WI38 (cell line): Measurements from ENCODE around the gene ZNF57.

Source experiments
- H3K4me3 ChIP-seq: 2 replicates; pipeline ENCODE4 v1.5.1; 2011; ENCODE audit warnings: low read depth, mild to moderate bottlenecking, control low read depth, low read length
- TF ChIP-seq, protein P1 (sequence below): IDR thresholded peaks from 2 replicates; pipeline ENCODE4 v1.5.1; 2012; ENCODE audit warnings: low read depth, mild to moderate bottlenecking, control low read depth, low read length

ZNF57 gene

DNA sequence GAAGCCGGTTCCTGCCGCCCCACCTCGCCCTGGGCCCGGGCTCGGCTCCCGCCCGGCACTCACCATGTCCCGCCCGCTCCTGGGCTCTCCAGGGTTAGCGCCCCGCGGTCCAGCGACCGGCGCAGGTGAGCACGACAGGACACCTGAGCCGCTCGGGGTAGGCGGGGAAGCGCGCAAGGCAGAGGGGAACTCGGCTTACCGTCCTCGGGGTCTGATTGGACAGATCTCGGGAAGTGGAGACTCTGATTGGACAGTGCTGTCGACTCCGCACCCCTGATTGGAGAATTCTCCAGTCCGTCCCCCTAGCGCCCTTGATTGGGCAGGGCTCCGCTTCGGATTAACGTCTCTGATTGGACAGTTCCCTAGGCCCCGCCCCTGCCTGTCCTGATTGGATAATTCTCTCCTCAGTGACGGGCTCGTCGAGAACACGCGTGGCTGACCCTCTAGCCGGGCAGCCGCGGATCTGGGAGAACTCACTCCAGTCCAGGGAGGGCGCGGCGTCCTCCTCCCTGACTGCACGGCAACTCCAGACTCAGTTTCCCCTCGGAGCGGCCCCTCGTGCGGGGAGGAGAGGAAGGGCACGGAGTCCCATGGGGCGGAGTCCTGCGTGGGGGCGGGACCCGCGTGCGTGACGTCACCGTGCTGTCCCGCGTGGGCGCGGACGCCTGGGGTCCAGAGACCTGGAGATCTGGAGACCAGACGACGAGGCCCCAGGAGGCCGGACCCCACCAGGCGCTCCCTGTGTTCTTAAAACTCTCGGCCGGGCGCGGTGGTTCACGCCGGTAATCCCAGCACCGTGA is 44.2 kb downstream of the ZNF57 start, which contains the start of gene ZNF77:
TSS of gene ZNF77 (minus strand) at position 197 of the 800 bp plus-strand sequence. CDS start at position 66, 131 bp downstream.
- TF ChIP-seq, protein P1, sequence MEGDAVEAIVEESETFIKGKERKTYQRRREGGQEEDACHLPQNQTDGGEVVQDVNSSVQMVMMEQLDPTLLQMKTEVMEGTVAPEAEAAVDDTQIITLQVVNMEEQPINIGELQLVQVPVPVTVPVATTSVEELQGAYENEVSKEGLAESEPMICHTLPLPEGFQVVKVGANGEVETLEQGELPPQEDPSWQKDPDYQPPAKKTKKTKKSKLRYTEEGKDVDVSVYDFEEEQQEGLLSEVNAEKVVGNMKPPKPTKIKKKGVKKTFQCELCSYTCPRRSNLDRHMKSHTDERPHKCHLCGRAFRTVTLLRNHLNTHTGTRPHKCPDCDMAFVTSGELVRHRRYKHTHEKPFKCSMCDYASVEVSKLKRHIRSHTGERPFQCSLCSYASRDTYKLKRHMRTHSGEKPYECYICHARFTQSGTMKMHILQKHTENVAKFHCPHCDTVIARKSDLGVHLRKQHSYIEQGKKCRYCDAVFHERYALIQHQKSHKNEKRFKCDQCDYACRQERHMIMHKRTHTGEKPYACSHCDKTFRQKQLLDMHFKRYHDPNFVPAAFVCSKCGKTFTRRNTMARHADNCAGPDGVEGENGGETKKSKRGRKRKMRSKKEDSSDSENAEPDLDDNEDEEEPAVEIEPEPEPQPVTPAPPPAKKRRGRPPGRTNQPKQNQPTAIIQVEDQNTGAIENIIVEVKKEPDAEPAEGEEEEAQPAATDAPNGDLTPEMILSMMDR: no peak
- peak within 1 kb of the TSS; percentile 90 for H3K4me3 ChIP-seq

DNA sequence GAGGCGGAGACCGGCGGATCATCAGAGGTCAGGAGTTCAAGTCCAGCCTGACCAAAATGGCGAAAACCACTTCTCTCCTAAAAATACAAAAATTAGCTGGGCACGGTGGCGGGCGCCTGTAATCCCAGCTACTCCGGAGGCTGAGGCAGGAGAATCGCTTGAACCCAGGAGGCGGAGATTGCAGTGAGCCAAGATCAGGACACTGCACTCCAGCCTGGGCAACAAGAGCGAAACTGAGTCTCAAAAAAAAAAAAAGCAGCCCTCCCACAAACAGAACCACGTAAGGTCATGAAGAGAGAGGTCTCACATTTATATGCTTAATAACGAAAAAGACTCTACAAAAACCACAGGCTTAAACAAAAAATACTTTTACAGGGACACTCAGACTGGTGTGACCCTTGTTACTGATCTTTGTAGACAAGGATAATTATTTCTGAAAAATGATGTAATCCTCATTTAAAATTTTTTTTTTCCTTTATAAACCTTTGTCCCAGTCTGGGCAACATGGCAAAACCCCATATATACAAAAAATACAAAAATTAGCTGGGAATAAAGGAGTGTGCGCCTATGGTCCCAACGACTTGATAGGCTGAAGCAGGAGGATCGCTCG is 45.0 kb downstream of the ZNF57 start:
- peak overlapping the region; percentile 90 for H3K4me3 ChIP-seq
- TF ChIP-seq, protein P1: no peak

DNA sequence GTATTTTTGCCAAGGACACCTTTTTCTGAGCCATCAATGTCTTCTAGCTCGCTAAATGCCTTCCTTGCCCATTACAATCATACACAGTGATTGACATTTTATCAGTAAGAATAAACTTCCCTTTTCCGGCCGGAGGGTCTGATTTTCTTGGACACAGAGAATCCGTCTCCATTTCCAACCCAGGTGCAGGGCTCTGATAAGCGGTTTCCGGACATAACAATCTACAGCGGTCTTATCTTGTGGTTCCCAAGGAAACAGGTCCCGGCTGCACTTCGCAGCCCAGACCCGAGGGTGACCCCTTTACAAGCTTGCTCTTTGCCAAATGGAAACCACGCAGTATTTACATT is 49.2 kb downstream of the ZNF57 start:
- TF ChIP-seq, protein P1: no peak
- H3K4me3 ChIP-seq: peak overlapping the region; percentile 98

DNA sequence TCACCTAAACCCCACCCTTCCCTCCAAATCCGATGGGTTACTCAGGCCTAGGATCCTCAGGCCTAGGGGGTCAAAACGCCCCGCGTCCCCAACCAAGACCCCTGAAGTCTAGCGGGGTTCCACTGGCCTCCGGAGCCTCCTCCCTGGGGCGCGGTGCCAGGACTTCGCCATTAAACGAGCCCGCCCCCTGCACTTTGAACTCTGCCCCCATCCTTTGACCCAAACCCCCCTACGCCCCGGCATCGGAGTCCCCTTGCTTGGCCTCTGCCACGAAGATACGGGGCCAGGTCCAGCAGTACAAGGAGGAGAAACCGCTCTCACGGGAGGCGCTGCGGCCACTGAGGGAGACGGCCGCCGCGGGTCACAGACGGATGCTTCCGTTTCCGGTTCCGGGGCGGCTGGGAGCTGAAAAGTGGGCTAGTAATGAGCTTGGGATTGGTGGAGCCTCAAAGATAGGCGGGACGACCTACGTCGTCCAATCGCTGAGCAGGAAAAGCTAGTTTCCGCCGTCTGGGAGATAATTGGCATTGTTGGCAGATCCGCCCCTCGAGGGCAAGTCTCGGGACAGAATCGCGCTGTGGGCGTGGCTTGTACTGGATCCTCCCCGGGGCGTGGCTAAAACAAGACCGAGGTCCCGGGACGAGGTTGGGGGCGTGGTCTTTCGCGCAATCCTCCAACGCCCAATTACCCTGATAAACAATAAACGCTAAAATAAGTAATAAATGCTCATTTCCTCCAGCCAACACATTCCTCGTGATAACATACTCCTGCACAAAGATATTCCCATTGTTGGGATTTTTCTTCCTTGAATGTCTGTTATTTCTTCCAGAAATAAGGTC is 49.8 kb downstream of the ZNF57 start:
- peak overlapping the region; percentile 98 for H3K4me3 ChIP-seq
- TF ChIP-seq, protein P1: no peak

DNA sequence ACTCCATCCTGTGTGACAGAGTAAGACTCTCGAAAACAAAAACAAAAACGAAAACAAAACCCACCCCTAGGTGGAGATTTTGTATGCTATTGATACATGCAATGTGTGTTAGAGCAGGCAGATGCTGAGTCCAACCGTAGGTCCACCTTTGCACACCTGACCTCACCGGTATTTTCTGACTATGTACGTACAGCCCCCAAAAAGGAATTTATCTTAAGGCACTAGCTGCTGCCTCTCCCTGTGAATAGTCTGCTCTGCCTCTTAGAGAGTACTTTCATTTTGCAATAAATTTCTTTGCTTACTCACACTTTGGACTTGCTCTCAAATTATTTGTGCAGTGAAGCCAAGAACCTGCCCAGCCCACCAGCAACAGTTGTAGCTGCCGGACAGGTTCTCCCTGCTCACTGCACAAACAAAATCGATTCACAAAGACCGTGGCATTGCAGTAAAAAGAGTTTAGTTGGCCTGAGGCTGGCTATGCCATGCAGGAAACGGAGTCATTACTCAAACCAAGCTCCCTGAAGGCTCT is 52.3 kb downstream of the ZNF57 start:
- H3K4me3 ChIP-seq: peak overlapping the region; percentile 20; the same call in 1 of the 2 replicates
- TF ChIP-seq, protein P1: no peak

DNA sequence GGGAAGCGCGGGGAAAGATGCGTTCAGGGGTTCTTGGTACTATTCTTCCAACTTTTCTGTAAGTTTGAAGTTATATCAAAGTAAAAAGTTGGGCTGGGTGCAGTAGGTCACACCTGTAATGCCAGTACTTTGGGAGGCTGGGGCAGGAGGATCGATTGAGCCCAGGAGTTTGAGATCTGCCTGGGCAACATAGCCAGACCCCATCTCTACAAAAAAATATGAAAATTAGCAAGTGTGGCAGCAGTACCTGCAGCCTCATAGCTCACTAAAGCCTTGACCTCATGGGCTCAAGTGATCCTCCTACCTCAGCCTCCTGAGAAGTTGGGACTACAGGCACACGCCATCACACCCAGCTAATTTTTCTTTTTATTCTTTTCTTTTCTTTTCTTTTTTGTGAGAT is 56.4 kb downstream of the ZNF57 start:
- no peak overlapping the region for H3K4me3 ChIP-seq
- TF ChIP-seq, protein P1: no peak
